T-helper 2 cell treated with Interferon-gamma antibody and Interleukin-4, amounts not matched to agents 100 ng/mL and 5 ng/mL, for 36 hours (primary cell): ENCODE measurements around the gene IGF2BP3. TPM values are rescaled to one million over a fixed set of nuclear protein-coding genes. Genes with fewer than 3 reads are reported as not detected.
"Not testable (repeated sequence)": the region's sequence is repeated elsewhere in the genome, so short reads cannot be mapped to it uniquely, and the experiment has no call there.

Experiments
- intact Hi-C: fragments of 100-400 bp; cut with micrococcal nuclease; formaldehyde crosslinking; loops from one replicate; pipeline ENCODE4 v1.15.1; 2023
- total RNA-seq: library from RNA; stranded (reverse); gene quantifications from 2 replicates; pipeline ENCODE4 v1.2.3, GENCODE V29; 2022

Gene IGF2BP3
- total RNA-seq, 1 donor from 2014 or later = 15.0 TPM

- intact Hi-C loops = loop anchor here (5.0 kb wide), 2 partner anchors 77 to 98 kb away; partner anchors contain the start of gene TRA2A
These were observed 36.0 kb downstream of the IGF2BP3 start for GRCh38 chr7:23434147-23434917.

DNA sequence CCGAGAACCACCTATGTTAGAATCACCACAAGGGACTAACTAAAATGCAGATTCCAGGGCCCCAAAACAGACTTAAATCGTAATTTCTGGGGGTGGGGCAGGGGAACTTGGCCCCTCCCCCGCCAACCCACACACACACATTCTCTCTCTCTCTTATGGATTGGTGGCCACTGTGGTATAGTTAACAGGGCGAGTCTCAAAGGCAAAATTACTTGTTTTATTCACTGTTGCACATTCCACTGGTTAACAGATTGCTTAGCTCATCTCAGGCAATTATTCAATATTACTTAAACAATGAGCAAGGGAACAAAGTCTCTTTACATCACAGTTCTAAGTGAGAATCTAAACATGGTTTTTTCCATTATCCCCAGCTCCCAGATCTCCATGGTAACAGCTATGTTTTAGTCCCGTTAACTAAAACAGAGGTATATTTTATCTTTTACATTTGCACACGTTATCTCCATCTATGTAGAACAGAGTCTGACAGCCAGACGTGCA is 38.5 kb downstream of the IGF2BP3 start:
- intact Hi-C loops = loop anchor here (2.0 to 5.0 kb wide), 3 partner anchors 37 to 101 kb away; partner anchors contain the start of gene TRA2A

DNA sequence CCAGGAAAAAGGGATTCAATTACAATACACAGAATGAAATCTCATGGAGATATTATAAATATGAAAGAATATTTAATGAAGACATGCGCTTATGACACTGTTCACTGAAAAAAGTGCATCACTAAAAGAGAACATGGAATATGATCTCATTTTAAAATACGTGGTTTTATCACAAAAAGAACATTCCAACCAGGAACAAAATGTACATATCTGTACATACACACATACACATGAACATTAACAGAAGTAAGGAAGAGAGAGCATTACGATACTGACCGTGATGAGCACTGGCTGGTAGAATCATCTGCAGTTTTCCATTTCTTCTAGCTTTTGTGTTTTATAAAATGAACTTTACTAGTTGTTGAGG is 39.4 kb downstream of the IGF2BP3 start:
- intact Hi-C loops = loop anchor here (1.0 to 5.0 kb wide), 4 partner anchors 38 to 116 kb away; partner anchors contain the start of gene TRA2A

DNA sequence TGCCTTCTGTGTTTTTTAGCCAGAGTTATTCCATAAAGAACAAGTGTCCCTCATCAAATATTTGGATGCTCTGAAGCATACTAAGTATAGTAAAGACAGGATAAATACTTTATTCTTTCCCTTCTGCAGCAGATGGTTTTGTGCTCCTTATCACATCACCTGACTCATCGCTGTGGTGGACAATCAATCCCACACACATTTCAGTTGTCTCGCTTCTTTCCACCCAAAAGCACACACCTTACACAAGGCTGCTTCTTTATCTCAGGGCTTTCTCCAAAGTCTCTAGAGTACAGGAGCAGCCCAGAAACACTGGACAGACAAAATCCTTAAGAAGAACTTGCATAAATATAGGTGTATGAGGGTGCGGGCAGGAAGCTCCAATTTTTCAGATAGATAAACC is 43.4 kb downstream of the IGF2BP3 start:
- intact Hi-C loops = no loop called here

GRCh38 chr7:23422909-23423308 is 47.4 kb downstream of the IGF2BP3 start:
- intact Hi-C loops = loop anchor here (5.0 kb wide), 1 partner anchor 151 kb away; no protein-coding TSS in a partner anchor

DNA sequence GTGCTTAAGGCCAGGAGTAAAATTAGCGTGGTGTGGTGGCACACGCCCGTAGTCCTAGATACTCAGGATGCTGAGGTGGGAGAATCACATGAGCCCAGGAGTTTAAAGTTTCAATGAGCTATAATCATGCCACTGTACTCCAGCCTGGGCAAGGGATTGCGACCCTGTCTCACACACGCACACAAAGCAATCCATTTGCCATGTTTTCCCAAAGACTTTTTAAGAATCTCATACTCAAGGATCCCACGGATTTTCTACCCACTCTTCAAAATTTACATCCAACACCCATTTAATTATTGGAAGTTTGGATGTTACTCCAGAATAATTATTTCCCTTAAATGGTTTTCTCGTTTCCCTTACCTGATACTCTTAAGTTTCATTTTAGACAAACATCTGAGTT is 47.9 kb downstream of the IGF2BP3 start:
- intact Hi-C loops = loop anchor here (5.0 kb wide), 1 partner anchor 150 kb away; no protein-coding TSS in a partner anchor

DNA sequence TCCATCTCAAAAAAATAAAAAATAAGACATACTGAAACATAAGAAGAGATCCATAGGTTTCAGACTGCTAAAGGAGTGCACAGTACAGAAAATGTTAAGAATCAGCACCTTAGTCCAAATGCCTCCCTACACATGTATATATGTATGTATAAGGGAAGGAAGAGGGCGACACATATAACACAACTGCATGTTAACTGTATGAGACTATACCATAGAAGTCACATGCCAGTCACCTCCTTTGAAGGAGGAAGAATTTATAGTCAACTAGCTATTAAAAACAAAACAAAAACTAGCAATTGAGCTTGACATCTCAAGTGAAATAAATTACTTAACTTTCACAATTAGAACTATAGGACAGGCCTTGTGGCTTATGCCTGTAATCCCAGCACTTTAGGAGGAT is 50.4 kb downstream of the IGF2BP3 start:
- intact Hi-C loops = loop anchor here (5.0 kb wide), 2 partner anchors 63 to 148 kb away; no protein-coding TSS in a partner anchor

GRCh38 chr7:23419160-23419559 is 51.1 kb downstream of the IGF2BP3 start:
- intact Hi-C loops = loop anchor here (5.0 kb wide), 1 partner anchor 62 kb away; no protein-coding TSS in a partner anchor

- intact Hi-C loops = loop anchor here (5.0 kb wide), 1 partner anchor 61 kb away; no protein-coding TSS in a partner anchor
These were observed 52.2 kb downstream of the IGF2BP3 start for GRCh38 chr7:23418046-23418445.

DNA sequence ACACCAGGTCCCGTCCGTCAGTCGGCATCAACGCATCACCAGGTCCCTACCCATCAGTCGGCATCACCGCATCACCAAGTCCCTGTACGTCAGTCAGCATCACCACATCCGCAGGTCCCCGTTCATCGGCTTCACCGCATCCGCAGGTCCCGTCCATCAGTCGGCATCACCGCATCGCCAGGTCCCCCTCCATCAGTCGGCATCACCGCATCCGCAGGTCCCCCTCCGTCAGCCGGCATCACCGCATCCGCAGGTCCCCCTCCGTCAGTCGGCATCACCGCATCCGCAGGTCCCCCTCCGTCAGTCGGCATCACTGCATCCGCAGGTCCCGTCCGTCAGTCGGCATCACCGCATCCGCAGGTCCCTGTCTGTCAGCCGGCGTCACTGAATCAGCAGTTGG is 55.1 kb downstream of the IGF2BP3 start:
- intact Hi-C loops = loop anchor here (5.0 kb wide), 1 partner anchor 58 kb away; no protein-coding TSS in a partner anchor

- intact Hi-C loops = no loop called here
These were observed 59.7 kb downstream of the IGF2BP3 start for GRCh38 chr7:23410446-23411183.

DNA sequence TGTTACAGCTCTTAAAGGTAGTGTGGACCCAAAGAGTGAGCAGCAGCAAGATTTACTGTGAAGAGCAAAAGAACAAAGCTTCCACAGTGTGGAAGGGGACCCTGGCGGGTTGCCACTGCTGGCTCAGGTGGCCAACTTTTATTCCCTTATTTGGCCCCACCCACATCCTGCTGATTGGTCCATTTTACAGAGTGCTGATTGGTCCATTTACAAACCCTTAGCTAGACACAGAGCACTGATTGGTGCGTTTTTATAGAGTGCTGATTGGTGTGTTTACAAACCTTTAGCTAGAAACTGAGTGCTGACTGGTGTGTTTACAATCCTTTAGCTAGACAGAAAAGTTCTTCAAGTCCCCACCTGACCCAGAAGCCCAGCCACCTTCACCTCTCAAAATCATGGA is 63.7 kb downstream of the IGF2BP3 start:
- intact Hi-C loops = not testable (repeated sequence)

GRCh38 chr7:23405240-23405618 is 65.1 kb downstream of the IGF2BP3 start:
- intact Hi-C loops = no loop called here

DNA sequence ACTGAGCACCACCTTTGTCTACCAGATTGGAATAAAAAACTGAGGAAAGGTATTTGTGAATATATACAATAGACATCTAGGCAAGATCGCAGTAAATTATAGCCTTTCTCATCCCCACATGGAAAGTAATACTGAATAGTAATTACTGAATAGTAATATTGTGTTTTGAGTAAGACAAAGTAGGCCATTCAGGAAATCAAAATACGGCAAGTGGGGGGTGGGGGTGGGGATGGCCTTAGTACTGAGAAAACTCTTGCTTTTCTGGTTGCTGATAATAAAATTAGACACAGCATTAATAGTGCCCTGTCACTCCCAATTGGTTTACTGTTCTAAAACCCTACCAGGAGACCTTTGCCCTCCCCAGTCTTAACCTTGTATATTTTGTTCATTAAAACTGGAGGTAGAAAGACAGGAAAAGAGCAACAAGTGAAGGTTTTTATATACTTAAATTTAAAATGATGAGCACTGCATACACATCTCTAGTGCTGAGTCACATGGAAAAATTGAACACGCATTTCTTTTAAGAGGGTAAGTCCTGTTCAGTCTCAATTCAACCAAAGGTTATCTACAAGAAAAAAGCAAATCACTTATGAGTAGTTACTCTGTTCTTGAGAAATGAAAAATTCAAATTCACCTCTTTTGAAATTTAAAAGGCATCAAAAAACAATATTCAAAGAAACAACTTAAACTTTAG is 65.6 kb downstream of the IGF2BP3 start:
- intact Hi-C loops = no loop called here

DNA sequence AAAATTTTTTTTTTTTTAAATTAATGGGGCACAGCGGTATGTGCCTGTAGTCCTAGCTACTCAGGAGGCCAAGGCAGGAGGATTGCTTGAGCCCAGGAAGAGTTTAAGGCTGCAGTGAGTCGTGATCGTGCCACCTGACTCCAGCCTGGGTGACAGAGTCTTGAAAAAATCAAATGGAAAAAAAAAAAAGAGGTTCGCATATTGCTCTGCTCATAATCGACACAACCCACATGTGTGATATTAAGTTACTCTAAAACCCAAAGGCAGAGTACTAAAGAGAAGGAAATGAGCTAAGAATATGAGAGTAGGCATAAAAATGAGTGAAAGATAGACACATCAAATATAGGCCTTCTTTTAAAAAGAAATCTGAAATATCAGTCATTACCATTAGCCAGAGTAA is 66.3 kb downstream of the IGF2BP3 start:
- intact Hi-C loops = no loop called here

GRCh38 chr7:23398090-23398489 is 72.2 kb downstream of the IGF2BP3 start:
- intact Hi-C loops = not testable (repeated sequence)

DNA sequence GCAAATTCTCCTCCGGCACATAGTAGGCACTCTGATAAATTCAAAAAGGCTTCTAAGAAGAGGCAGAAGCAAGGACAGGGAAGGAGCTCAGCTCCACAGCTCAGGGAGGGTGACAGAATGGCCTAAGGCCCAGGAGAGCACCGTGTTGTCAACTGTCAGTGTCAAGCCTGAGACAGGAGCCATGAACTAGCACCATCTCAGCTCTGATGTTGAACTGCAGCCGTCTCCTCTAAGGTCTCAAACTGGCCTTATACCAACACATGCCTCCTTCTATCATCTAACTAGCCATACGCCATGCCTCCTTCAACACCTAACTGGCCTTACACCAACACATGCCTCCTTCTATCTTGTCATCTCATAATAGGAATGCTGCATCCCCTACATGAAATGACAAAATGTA is 73.0 kb downstream of the IGF2BP3 start:
- intact Hi-C loops = no loop called here

DNA sequence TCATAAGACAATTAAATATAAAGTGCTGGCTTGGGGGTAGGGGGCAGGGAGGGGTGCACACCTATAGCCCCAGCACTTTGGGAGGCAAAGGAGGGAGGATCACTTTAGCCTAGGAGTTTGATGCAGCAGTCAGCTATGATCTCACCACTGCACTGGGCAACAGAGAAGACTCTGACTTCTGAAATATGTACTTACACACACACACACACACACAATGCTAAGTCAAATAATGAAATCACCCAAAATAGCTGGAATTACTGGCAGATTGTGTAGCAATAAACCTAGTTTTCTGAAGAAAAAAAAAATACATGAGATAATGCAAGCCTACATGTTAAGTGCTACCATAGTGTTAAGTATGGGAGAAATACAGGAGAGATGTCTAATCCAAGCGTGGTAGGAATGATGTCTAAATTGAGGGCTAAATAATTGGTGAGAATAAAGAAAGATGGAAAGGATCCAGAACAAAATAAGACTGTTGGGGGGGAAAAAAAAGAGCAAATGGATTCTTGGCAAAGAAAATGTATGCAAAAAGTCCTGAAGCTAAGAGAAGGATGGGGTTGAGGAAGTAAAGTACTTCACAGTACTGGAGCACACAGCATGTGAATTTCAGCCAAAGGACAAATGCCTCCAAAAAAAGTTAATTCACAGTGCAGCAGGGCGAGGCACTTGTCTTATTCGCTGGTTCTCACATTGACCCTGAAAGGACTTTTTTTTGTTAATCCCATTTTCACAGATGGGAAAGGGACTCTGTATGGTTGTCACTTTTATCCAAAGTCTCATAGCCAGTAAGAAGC is 73.9 kb downstream of the IGF2BP3 start:
- intact Hi-C loops = no loop called here

- intact Hi-C loops = no loop called here
These were observed 75.7 kb downstream of the IGF2BP3 start for GRCh38 chr7:23394488-23395171.

DNA sequence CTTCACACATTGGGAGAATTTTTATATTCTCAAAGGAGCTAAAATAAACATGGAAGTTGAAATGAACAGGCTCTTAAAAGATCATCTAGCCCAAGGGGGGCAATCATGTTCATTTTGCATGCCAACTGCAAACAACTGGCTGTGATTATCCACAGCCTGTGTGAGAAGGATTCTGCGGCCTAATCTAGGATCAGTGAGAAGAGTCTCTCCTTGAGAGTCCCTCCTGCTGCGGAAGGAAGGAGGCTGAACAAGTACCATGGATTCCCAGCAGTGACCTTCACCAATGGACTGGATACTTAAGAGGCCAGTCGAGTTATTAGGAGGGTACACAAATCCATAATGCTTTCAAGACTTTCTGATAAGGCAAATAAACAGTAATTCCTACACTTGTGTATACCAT is 76.7 kb downstream of the IGF2BP3 start:
- intact Hi-C loops = no loop called here
